ES-I3 (cell line): ENCODE results near the gene LHX1.
A peak's percentile ranks its signal among the peaks of the same experiment; 100 is the strongest.

ENCODE experiments used
- H3K36me3 ChIP-seq: 2 replicates; pipeline ENCODE4 v1.6.1; 2013; ENCODE audit warnings: mild to moderate bottlenecking, low read length, control low read depth, moderate library complexity; ENCODE audit not compliant: insufficient read depth
- H3K4me1 ChIP-seq: 2 replicates; pipeline ENCODE4 v1.6.1; 2013; ENCODE audit warnings: mild to moderate bottlenecking, control low read depth, low read length; ENCODE audit not compliant: insufficient read depth
- H3K9ac ChIP-seq: 2 replicates; pipeline ENCODE4 v1.6.1; 2013; ENCODE audit warnings: low read depth, mild to moderate bottlenecking, low read length, moderate library complexity
- H3K9me3 ChIP-seq: 2 replicates; pipeline ENCODE4 v1.6.1; 2013; ENCODE audit warnings: mild to moderate bottlenecking, low read length, moderate library complexity; ENCODE audit not compliant: control insufficient read depth, insufficient read depth

LHX1 gene

DNA sequence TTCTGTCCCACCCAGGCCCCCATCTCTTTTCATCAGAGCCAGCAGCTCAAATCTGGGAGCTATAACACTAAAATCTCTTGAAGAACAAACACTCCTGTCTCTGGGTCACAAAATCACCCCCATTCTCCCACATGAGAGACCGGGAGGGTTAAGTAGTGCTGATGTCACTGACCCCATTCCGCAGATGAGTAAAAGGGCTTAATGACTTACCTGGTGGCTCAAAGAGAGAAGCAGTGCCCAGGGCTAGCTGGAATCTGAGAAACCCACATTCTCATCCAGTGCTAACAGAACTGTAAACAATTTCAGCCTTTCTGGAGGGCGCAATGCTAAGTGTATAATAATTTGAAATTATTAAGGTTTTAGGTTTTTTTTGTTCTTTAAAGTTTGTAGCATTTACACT lies 26.3 kb upstream of the LHX1 start:
- Histone ChIP-seq H3K36me3 (no peaks in the 10 kb centered on the region), H3K9ac (no peak overlapping the region), H3K4me1 (no peaks in the 10 kb centered on the region; the same call in 1 of the 2 replicates), H3K9me3 (no peaks in the 10 kb centered on the region)

DNA sequence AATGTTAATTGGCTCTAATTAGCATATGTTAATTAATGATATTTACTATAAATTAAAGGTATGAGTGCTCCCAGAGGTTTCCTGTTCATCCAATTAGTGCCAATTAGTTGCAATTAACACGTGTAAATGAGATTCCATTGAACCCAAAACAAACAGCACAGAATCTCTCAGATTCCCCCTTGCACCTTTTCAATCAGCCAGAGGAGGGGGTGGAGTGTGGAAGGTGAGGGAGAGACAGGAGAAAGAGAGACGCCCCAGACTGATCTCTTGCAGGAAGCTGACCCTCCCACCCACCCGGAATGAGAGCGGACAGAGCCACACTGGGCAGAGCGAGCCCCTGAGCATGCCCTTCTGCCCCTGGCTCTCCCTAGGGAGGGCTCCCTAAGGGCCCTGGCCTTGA lies 24.1 kb upstream of the LHX1 start:
- Histone ChIP-seq H3K9ac (no peak overlapping the region), H3K36me3 (no peaks in the 10 kb centered on the region), H3K9me3 (no peaks in the 10 kb centered on the region), H3K4me1 (peaks cover 3% of the 10 kb centered on the region; the same call in 1 of the 2 replicates)

DNA sequence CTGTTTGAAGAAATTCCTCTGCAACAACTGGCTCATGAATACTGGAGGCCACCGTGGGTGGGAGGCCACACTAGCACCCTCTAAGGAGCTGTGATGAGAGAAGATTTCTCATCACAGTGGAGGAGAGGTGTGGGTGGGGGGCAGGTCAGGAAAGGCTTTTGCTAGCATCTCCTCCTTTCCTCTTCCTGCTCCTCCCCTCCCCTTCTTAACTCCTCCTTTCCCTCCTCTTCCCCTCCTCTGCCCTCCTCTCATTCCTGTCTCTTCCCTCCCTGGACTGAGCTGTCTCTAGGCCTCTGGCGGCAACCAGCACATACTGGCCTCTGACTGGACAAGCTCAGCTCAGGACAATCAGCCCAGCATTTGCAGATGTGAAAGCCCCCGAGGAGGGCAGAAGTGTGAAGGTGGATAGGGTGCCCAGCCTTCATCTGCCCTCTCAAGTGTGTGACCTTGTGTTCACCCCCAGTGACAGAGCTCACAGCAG lies 19.0 kb upstream of the LHX1 start:
- Histone ChIP-seq H3K4me1 (peaks cover 42% of the 10 kb centered on the region), H3K9ac (no peak overlapping the region)

DNA sequence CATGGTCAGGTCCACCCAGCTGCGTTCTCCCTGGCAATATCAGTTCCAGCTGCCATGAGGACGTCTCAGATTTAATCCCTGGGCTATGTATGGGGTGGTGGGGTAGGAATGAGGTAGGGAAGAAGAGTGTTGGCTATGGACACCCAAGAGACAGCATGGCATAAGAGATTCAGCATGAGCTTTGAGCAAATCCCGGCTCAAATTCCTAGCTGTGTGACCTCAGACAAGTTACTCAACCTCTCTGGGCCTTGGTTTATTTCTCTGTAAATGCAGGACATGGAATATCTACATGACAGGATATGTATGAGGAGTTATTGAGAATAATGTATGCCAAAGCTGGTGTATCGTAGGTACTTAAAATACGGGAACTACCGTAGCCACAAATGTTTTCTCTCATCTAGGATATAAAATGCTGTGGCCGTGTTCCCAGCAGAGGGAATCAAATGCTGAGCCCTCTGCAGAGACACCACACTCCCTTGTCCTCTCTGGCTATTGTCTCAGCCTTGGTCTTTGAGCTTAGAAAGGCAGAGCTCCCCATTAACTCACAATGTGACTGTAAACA lies 17.8 kb upstream of the LHX1 start:
- H3K9ac ChIP-seq: no peak overlapping the region
- no peaks in the 10 kb centered on the region for H3K9me3 ChIP-seq
- no peaks in the 10 kb centered on the region for H3K36me3 ChIP-seq
- H3K4me1 ChIP-seq: peaks cover 42% of the 10 kb centered on the region

More for the DNA sequence above, 19.0 kb upstream of the LHX1 start:
- Histone ChIP-seq H3K36me3 (no peaks in the 10 kb centered on the region), H3K9me3 (no peaks in the 10 kb centered on the region)

DNA sequence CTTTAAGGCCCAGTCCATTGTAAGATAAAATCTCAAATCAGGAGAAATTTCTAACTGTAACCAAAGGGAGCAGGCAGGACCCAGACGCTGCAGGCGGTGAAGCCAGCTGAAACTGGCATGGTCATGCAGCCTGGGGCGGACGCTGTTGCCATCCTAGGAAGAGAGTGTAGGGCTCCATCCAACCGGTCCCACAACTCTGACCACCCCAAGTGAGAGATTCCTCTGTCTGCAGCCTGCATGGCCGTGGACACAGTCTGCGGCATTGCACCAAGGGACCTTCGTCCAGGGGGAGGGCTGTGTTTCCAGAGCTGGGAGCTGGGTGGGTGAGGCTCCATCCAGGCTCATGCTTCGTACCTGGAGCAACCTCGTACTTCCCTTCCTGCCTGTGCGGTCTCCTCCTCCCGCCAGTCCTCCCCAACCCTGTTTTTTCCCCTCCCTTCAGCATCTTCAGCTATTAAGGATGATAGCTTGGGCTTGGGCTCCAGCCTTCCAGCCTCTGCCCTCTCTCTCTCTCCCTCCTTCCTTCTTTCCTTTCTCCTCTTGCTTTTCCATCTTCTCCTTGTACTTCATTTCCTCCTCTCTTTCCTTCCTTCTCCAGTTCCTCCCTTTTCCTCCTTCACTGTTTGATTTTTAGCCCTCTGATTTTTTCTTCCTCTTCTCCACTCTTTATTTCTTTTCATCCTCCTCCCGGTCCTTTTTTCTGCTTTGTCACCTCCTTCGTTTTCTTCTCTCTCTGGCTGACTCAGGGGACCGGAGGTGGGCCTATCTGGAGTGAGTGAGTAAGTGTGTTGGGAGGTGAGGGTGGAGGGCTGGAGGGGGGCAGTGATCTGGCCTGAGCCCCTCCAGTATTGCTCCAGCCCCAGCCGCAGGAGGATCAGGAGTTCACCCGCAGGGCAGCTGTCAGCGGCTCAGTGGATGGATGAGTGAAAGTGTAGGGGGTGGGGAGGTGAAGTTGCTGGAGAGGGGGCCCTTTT lies 17.0 kb upstream of the LHX1 start:
- H3K9ac ChIP-seq: peak overlapping the region; percentile 5; the same call in 1 of the 2 replicates
- H3K9me3 ChIP-seq: no peaks in the 10 kb centered on the region
- peaks cover 42% of the 10 kb centered on the region for H3K4me1 ChIP-seq
- H3K36me3 ChIP-seq: no peaks in the 10 kb centered on the region

DNA sequence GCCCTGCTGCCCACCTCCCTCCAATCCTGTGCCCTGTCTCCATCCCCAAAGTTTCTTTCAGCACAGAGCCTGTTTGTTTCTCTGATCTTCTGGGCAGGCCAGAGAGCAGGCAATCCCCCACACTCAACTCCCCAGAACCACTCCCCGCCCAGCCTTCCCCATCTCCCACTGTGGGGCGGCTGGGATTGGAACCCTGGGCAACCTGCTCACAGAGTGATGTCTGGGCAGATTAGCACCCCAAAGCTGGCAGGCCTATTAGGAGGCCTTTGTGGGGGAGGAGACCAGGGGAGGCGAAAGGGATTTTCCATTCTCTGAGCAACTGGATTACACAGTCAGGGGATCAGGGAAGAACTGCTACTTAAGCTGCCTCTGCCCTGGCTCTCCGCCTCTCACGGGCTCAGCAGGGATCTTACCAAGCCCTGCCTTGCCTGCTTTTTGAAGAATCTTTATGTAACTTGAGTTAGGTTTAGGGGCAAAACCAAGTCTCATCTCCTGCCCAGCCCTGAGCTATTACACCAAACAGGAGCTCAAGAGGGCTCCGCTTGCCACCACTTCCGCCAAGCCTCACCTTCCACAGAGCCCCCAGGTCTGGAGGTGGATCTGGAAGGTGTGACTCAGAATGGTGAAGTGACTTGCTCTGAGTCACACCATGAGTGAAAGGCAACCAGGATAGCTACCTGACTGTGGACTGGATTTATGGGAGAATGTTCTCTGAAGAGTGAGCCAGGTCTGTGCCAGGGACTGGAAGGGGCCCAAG lies 16.0 kb upstream of the LHX1 start:
- Histone ChIP-seq H3K9ac (no peak overlapping the region; the same call in 1 of the 2 replicates), H3K4me1 (peaks cover 42% of the 10 kb centered on the region), H3K9me3 (no peaks in the 10 kb centered on the region), H3K36me3 (no peaks in the 10 kb centered on the region)

DNA sequence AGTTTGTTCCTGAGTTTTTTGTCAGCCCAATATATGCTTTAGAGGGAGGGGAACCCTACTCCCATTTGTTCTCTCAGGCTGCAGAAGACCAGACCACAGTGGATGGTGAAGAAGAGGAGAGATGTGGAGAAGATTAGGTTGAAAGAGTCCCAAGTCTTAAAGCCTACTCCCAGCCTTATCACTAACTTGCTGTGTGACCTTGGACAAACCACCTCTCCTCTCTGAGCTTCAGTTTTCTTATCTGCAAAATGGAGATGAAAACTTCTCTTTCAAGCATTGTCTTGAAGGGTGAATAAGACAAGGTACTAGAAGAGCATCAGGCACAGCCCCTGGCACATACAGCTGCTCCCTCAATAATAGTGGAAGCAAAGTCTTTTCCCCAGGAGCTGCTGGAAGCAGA lies 15.1 kb upstream of the LHX1 start:
- Histone ChIP-seq H3K9ac (no peak overlapping the region), H3K4me1 (peaks cover 42% of the 10 kb centered on the region), H3K9me3 (no peaks in the 10 kb centered on the region), H3K36me3 (no peaks in the 10 kb centered on the region)

DNA sequence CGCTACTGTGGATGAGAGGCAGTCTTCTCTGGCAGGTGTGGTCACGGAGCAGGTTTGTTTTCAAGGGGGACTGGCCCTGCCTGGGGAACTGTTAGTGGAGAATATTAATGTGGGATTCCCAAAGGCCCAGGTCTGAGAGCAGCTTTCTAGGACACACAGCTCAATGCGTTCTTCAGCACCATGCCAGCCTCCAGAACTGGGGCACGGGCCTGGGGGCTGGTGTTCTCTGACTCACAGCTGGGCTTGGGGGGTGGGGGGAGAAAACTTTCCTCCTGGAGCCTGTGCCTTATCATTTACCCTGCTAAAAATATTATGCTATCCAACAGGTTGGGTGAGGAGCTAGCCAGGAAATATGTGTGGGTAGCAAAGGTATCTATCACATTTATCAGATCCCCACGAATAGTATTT lies 13.5 kb upstream of the LHX1 start:
- Histone ChIP-seq H3K4me1 (peaks cover 46% of the 10 kb centered on the region), H3K9me3 (no peaks in the 10 kb centered on the region), H3K36me3 (no peaks in the 10 kb centered on the region), H3K9ac (no peak overlapping the region)

DNA sequence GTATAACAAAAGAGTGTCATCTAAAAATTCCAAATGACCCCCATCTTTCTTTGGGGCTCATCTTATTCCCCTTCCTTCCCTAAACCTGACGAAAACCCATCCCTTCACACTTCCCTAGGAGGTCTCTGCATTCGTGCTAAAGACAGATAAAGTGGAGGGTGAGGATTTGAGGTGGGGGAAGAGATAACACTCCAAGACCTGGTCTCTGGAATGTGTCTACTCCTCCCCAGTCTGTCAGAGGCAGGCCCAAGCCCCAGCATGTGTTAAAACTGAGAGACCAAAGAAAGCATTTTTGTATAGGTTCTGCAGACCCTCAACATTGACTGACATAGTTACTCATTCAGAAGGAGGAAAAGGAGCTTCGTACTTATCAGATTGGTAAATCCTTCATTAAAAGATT lies 11.0 kb upstream of the LHX1 start:
- no peaks in the 10 kb centered on the region for H3K36me3 ChIP-seq
- H3K9ac ChIP-seq: no peak overlapping the region
- H3K4me1 ChIP-seq: peaks cover 41% of the 10 kb centered on the region
- H3K9me3 ChIP-seq: no peaks in the 10 kb centered on the region

DNA sequence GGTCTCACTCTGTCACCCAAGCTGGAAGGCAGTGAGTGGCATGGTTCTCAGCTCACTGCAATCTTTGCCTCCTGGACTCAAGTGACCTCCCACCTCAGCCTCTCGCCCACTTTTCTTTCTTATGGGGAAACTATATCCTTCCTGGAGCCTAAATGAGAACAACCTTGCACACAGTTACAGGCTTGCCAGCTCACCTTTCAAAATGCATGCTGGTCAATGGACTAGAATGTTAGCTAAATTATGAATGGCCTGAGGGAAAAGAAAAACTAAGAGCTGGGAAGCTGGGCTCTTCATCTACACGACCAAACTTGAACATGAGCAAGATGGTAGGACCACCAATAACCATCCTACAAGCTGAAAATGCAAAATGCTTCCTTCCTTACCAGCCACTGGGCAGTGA lies 10.6 kb upstream of the LHX1 start:
- peaks cover 40% of the 10 kb centered on the region for H3K4me1 ChIP-seq
- no peaks in the 10 kb centered on the region for H3K9me3 ChIP-seq

DNA sequence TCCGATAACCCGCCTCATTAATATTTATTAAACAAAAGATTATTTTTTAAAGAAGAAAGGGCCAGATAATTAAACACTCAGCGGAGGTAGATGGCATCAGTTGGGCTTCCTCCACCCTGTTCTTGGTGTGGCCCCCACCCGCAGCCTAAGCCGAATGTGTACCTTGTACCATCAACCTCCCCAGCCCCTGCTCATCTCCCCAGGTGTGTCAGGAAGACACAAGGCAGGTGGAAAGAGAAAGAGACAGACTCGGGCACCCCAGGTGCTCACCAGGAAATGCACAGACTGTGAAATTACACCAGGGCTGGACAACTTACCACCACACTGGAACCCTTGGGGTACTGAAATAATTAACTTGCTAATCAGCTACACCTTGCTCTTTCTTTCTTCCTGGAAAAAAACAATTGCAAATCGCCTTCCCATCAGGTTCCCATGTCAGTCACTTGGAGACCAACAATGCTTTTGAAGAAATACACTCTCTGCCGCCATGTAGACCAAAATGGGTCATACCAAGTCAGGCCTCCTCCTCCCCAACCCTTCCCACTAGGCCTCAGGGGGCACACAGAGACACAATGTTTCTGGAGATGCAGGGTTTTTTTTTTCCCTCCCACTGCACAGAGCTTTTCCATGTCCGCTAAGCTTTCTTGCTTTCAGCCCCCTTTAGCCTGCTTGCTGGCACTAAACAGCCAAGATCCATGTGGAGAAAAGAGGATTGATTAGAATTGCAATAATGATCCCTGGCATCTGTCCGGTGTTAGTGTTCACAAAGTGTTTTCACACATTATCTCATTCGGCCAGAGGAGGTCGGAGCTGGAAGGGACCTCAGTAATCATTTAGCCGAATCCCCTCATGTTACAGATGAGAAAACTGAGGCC lies 8.6 kb upstream of the LHX1 start:
- Histone ChIP-seq H3K9ac (no peak overlapping the region), H3K4me1 (peaks cover 46% of the 10 kb centered on the region), H3K9me3 (no peaks in the 10 kb centered on the region), H3K36me3 (no peaks in the 10 kb centered on the region)

More for the DNA sequence above, 10.6 kb upstream of the LHX1 start:
- H3K9ac ChIP-seq: no peak overlapping the region
- no peaks in the 10 kb centered on the region for H3K36me3 ChIP-seq

DNA sequence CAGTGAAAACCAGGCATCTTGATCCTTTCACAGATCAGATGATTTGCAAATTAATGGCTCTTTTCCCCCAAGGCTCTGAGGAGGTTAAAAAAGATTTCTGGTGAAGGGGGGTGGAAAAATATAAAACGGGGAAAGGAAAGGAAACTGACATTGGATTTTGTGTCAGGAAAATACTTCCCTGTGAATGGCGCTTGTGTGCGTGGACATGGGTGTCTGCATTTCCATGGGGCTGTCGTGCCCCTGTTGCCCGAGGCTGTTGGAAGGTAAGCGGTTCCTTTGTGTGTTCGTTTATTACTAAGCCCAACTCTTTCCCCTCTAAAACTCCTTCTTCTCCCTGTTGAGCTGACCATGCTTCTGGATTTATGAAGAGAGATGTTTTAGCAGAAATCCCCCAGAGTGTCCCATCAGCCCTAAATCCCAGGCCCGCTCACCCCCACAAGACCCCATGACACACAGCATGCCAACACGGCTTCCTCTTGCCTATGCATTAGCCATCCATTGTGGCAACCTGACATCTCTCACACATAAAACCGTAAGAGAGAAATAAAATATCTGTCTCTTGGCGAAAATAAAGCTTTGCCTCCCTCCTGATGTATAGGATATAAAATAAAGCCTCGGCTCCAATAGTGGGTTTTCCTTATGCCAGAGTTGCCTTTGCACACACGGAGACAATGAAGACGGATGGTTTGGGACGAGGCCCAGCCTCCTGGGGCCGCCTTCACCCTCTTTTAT lies 7.3 kb upstream of the LHX1 start:
- Histone ChIP-seq H3K9ac (no peak overlapping the region), H3K4me1 (peaks cover 49% of the 10 kb centered on the region), H3K36me3 (no peaks in the 10 kb centered on the region), H3K9me3 (no peaks in the 10 kb centered on the region)

DNA sequence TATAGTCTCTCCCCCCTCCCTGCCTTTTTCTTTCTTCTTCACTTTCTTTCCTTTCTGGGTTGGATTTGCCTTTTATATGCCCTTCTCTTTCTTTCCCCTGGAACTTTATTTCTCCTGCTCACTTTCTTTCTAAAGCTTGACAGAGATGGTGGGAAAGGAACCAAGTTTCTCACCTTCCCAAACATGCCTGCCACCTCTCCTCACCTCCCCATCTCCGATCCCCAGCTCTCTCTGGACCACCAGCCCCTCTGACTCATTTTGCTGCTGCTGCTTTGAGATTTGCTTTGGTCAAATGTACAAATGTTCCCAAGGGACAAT lies 6.7 kb upstream of the LHX1 start:
- peaks cover 49% of the 10 kb centered on the region for H3K4me1 ChIP-seq
- no peak overlapping the region for H3K9ac ChIP-seq
- H3K9me3 ChIP-seq: no peaks in the 10 kb centered on the region
- H3K36me3 ChIP-seq: no peaks in the 10 kb centered on the region
